Kidney epithelial cell (primary cell): ENCODE data around the gene FGFR3. TPM values are rescaled to one million over a fixed set of nuclear protein-coding genes. Genes with fewer than 3 reads are reported as not detected.

Experiments used
- DNase-seq: peaks from one replicate; pipeline ENCODE4 v3.0.0-alpha.2; 2010; ENCODE audit warnings: low read depth
- H3K27me3 ChIP-seq: 2 replicates; pipeline ENCODE4 v1.6.0; 2011; ENCODE audit warnings: low read length; ENCODE audit not compliant: control insufficient read depth, insufficient read depth
- H3K36me3 ChIP-seq: 2 replicates; pipeline ENCODE4 v1.5.1; 2011; ENCODE audit warnings: low read length; ENCODE audit not compliant: control insufficient read depth, insufficient read depth
- H3K4me3 ChIP-seq: 2 replicates; pipeline ENCODE4 v1.5.1; 2011; ENCODE audit warnings: low read depth, mild to moderate bottlenecking, control low read depth, low read length
- total RNA-seq: library from RNA; depleted of rRNA; stranded (reverse); fragments of >200 nt; gene quantifications from 2 replicates; pipeline ENCODE4 v1.2.3, GENCODE V29; 2015
- TF ChIP-seq, protein P1 (sequence below): IDR thresholded peaks from 2 replicates; pipeline ENCODE4 v1.5.1; 2011; ENCODE audit warnings: mild to moderate bottlenecking, moderate library complexity, low read length, control low read depth, inconsistent platforms; ENCODE audit not compliant: insufficient read depth, poor library complexity, severe bottlenecking

FGFR3 gene
- total RNA-seq, 1 donor from 2014 or later, result 3.2 TPM

DNA sequence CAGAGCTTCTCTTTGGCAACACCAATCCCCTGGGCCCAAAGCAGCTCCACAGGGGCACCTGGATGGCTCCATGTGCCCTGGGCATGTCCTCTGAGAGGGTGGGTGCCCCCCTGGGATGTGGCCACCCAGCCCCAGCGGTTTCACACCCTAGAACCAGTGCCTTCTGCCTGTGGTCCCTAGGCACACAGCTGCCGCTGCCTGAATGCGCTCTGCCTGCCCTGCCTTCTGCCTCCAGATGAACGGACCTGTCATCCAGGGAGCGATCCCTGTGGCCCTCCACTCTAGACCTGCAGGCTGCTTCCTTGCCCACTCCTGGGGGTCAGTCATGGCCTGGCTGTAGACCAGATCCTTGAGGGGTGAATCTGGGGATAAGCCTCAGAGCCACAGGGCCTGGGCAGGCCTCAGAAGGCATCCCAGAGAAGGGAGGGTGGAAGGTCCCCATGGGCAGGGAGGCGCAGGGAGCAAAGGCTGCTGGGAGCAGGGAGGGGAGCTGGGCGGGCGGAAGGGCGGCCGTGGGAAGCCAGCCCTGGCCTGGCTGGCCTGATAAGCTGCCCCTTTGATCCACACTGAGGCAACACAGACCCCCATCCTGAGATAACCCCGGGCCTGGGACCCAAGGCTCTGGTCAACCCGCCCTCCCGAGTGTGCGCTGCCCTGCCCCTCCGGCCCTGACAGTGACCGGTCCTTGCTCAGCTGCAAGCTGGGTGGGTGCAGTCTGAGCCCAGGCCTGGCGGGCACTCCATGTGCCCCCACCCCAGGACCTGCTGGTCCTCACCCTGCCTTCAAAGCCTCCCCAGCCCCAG is 8.1 kb upstream of the FGFR3 start:
- H3K4me3 ChIP-seq, result no peak overlapping the region
- H3K27me3 ChIP-seq, result peaks cover 35% of the 10 kb centered on the region
- DNase-seq, result no peak
- no peaks in the 10 kb centered on the region for H3K36me3 ChIP-seq
- TF ChIP-seq, protein P1, sequence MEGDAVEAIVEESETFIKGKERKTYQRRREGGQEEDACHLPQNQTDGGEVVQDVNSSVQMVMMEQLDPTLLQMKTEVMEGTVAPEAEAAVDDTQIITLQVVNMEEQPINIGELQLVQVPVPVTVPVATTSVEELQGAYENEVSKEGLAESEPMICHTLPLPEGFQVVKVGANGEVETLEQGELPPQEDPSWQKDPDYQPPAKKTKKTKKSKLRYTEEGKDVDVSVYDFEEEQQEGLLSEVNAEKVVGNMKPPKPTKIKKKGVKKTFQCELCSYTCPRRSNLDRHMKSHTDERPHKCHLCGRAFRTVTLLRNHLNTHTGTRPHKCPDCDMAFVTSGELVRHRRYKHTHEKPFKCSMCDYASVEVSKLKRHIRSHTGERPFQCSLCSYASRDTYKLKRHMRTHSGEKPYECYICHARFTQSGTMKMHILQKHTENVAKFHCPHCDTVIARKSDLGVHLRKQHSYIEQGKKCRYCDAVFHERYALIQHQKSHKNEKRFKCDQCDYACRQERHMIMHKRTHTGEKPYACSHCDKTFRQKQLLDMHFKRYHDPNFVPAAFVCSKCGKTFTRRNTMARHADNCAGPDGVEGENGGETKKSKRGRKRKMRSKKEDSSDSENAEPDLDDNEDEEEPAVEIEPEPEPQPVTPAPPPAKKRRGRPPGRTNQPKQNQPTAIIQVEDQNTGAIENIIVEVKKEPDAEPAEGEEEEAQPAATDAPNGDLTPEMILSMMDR, result no peak

DNA sequence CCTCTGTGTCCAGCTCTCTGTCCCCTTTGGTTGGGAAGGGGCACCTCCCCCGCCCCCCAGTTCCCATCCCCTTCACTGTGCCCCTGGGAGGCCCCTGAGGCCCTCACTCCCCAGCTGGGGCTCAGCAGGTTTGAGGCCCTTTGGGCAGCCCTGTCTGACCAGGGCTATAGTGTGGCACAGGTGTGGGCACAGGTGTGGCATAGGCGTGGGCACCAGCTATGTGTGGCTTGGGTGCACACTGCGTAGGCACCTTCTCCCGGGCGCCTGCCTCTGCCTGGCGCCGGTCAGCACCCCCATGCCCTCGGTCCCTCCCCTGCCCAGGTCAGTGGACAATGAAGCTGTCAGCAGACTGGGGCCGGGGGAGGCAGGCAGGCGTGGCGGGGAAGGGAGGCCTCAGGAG is 7.5 kb upstream of the FGFR3 start:
- TF ChIP-seq, protein P1, result no peak
- Histone ChIP-seq H3K27me3 (peaks cover 35% of the 10 kb centered on the region), H3K36me3 (no peaks in the 10 kb centered on the region), H3K4me3 (no peak overlapping the region)
- no peak for DNase-seq

DNA sequence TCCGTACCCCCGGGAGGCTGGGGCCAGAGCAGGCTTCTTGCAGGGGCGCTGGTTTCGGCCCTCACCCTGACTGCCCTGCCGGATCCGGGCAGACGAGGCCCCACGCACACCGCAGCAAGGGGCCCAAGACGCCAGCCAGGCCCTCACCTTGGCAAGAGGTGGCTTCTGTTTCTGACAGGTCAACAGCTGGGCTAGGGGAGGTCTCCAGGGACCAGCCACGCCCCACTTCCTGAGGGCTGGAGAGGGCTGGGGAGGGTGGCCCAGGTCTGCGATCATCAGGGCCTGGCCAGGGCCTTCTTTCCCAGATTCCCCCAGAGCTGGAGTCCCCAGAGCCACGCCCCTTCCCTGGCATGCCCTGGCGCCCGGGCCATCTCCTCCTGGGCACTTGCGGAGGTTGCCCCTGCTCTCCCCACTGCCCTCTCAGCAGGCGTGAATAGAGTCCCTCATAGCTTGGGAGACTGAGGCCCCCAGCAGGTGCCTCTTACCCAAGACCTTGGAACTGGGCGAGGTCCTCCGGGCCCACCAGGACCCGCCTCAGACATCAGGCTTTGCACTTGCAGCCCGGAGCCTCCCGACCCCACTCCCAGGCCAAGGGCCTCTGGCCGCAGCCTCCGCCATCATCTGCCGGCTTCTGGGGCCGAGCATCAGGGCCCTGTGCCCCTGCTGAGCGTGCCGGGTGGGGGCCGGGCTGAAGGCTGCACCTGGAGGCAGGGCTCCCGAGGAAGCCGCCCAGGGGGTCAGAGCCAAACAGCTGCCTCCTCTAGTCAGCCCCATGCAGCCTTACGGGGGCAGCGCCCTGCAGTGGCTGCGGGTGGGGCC is 6.3 kb upstream of the FGFR3 start:
- Histone ChIP-seq H3K27me3 (peaks cover 42% of the 10 kb centered on the region), H3K36me3 (no peaks in the 10 kb centered on the region), H3K4me3 (no peak overlapping the region)
- TF ChIP-seq, protein P1, result no peak
- no peak for DNase-seq

DNA sequence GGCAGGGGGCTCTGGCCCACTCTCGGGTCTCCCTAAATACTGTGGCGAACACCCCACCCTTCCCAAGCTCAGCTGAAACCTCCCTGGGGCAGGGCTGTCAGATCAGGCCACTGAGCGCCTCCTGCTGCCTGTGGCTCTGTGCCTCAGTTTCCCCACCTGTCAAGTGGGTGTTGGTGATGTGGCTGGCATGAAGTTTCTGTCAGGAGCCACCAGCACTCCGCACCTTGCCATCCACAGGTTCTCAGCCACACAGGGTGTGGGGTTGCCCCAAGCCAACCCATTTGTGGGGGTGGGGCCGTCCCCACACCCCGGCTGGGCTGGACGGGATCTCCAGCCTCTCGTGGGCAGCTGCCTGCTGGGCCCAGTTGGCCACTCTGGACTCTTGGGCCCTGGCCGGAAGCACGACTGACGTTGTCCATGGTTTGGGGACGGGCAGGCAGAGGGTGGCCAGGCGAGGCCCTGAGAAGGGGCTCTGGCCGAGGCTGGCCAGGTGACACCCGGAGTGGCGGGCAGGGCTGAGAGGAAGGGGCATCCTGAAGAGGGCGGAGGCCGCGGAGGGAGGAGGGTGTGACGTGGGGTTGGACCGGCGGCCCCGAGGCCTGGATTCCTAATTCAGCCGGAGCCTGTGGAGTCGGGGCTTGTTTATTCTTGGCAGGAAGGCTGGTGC is 5.5 kb upstream of the FGFR3 start:
- no peaks in the 10 kb centered on the region for H3K36me3 ChIP-seq
- DNase-seq, result no peak
- peaks cover 48% of the 10 kb centered on the region for H3K27me3 ChIP-seq
- TF ChIP-seq, protein P1, result no peak
- H3K4me3 ChIP-seq, result no peak overlapping the region

DNA sequence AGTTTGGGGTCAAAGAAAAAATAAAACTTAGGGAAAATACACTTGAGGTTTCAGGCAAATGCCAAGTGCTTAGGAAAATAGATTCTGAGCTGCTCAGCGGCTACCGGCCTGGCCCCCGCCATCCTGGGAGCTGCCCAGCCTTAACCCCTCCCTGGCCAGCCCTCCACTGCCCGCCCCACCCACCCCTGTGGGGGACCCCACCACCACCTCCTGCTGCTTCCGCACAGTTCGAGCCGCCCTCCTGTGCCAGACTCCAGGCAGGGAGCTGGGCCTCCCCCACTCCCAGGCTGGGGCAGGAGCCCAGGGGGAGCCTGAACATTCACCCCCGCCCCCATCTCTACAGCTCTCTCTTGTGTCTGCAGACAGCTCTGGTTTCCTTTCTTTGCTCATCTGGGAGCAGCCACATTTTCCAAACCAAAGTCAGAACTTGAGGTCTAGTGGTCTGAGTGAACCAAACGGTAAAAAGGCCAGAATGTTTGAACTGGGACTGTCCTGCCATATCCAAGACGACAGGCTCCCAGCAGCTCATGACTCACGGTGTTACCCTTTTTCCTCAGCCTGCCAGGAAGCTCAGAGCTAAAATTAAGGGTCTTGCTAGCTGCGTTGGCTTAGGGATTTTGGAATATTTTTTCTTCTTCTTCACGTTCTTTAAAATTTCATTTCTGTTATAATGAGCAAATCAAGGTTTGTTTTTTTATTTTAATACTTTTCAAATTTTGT is 4.7 kb upstream of the FGFR3 start:
- DNase-seq, result no peak
- no peak overlapping the region for H3K4me3 ChIP-seq
- TF ChIP-seq, protein P1, result no peak
- H3K27me3 ChIP-seq, result peaks cover 48% of the 10 kb centered on the region
- no peaks in the 10 kb centered on the region for H3K36me3 ChIP-seq
